Activated T-cell treated with anti-CD3 and anti-CD28 coated beads, Interleukin-2, amount 50 U/mL, for 4 hours (primary cell): ENCODE results near the gene MYRIP. TPM values are rescaled to one million over a fixed set of nuclear protein-coding genes. Genes with fewer than 3 reads are reported as not detected.
"Not testable (repeated sequence)": the region's sequence is repeated elsewhere in the genome, so short reads cannot be mapped to it uniquely, and the experiment has no call there.

ENCODE experiments used
- ATAC-seq, 2 donors: fragments of 200-7000 bp; cut with Tn5 transposase; one replicate each; pipeline ENCODE4 v1.10.0; 2021
- DNase-seq: peaks from one replicate; pipeline ENCODE4 v3.0.0-alpha.2; 2020
- H3K27me3 Mint-ChIP-seq: one replicate; pipeline ENCODE4 v1.8.0; 2021; ENCODE audit warnings: low read depth, mixed read lengths
- H3K36me3 Mint-ChIP-seq: one replicate; pipeline ENCODE4 v1.8.0; 2022; ENCODE audit warnings: mixed read lengths; ENCODE audit not compliant: insufficient read depth
- H3K4me1 Mint-ChIP-seq: one replicate; pipeline ENCODE4 v1.8.0; 2021; ENCODE audit warnings: low read depth, mixed read lengths
- H3K4me3 Mint-ChIP-seq: one replicate; pipeline ENCODE4 v1.8.0; 2021; ENCODE audit warnings: mild to moderate bottlenecking, moderate library complexity, mixed read lengths
- H3K9me3 Mint-ChIP-seq: one replicate; pipeline ENCODE4 v1.8.0; 2021; ENCODE audit warnings: mixed read lengths
- total RNA-seq, 3 donors: library from RNA; stranded (reverse); gene quantifications; one replicate each; pipeline ENCODE4 v1.2.1, GENCODE V29; 2021

MYRIP gene
- total RNA-seq, 3 donors from 2014 or later: not detected

DNA sequence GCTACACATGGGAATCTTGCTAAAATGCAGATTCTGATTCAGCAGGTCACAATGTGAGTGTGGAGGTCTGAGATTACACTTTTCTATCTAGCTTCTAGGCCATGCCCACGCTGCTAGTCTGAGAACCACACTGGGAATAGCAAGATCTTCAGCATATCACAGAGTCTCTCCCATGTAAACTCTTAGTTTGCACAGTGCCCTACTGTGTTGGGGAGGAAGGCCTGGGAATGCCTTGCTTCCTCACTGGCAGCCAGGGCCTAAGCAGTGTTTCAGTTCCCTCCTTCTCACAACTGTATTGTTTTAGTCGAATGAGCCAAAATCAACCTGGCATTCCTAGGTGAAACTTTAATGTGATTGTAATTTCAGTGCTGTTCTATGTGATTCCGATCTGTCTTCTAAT is 320.1 kb downstream of the MYRIP start:
- peaks cover 8% of the 10 kb centered on the region for H3K9me3 Mint-ChIP-seq
- DNase-seq: no peak
- ATAC-seq: no peak
- H3K4me3 Mint-ChIP-seq: no peak overlapping the region
- H3K36me3 Mint-ChIP-seq: no peaks in the 10 kb centered on the region
- H3K4me1 Mint-ChIP-seq: no peaks in the 10 kb centered on the region
- peaks cover 6% of the 10 kb centered on the region for H3K27me3 Mint-ChIP-seq

DNA sequence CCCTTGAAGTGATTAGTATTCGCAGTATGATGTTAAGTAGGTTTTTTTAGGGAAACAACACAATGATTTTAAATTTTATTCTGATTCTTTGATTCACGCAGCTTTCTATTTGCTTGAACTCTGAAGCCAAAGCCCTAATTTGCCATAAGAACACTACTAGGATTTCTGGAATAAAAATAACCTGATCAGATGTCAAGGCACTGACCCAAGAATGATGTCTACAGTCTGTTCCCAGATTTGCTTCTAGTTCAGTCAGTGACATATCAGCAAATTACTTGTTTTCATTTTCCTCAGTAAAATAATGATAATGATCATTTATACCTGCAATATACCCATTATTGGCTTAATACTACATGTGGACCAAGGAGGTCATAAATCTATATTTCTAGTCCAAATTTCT is 320.6 kb downstream of the MYRIP start:
- DNase-seq (no peak), ATAC-seq (no peak)
- H3K9me3 Mint-ChIP-seq: peaks cover 8% of the 10 kb centered on the region
- no peak overlapping the region for H3K4me3 Mint-ChIP-seq
- H3K36me3 Mint-ChIP-seq: no peaks in the 10 kb centered on the region
- no peaks in the 10 kb centered on the region for H3K4me1 Mint-ChIP-seq
- H3K27me3 Mint-ChIP-seq: peaks cover 6% of the 10 kb centered on the region

DNA sequence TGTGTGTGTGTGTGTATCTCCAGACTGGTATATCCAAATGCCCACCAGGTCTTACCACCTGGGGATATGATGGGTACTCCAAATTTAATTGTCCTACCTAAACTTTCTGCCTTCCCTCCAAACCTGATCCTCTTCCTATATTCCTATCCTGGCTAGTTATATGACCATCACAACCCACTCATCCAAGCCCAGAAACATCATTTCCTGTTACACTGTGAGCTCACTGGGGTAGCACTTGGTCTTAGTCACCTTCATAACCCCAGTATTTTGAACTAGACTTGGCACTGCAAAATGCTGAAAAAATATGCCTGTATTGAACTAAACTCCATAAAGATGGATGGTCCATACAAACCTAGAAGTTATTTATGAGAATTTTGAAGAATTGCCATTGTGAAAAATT is 321.3 kb downstream of the MYRIP start:
- no peaks in the 10 kb centered on the region for H3K4me1 Mint-ChIP-seq
- ATAC-seq (no peak), DNase-seq (no peak)
- H3K27me3 Mint-ChIP-seq: peaks cover 8% of the 10 kb centered on the region
- H3K9me3 Mint-ChIP-seq: peaks cover 8% of the 10 kb centered on the region
- H3K36me3 Mint-ChIP-seq: no peaks in the 10 kb centered on the region
- H3K4me3 Mint-ChIP-seq: no peak overlapping the region

DNA sequence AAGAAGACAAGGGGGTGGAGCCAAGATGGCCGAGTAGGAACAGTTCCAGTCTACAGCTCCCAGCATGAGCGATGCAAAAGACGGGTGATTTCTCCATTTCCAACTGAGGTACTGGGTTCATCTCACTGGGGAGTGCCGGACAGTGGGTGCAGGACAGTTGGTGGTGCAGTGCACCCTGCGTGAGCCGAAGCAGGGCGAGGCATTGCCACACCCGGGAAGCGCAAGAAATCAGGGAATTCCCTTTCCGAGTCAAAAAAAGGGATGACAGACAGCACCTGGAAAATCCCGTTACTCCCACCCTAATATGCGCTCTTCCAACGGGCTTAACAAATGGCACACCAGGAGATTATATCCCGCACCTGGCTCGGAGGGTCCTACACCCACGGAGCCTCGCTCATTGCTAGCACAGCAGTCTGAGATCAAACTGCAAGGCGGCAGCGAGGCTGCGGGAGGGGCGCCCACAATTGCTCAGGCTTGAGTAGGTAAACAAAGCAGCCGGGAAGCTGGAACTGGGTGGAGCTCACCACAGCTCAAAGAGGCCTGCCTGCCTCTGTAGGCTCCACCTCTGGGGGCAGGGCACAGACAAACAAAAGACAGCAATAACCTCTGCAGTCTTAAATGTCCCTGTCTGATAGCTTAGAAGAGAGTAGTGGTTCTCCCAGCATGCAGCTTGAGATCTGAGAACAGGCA is 324.6 kb downstream of the MYRIP start:
- not testable (repeated sequence) for H3K36me3 Mint-ChIP-seq, H3K4me1 Mint-ChIP-seq, H3K27me3 Mint-ChIP-seq, DNase-seq, ATAC-seq, H3K4me3 Mint-ChIP-seq, H3K9me3 Mint-ChIP-seq

DNA sequence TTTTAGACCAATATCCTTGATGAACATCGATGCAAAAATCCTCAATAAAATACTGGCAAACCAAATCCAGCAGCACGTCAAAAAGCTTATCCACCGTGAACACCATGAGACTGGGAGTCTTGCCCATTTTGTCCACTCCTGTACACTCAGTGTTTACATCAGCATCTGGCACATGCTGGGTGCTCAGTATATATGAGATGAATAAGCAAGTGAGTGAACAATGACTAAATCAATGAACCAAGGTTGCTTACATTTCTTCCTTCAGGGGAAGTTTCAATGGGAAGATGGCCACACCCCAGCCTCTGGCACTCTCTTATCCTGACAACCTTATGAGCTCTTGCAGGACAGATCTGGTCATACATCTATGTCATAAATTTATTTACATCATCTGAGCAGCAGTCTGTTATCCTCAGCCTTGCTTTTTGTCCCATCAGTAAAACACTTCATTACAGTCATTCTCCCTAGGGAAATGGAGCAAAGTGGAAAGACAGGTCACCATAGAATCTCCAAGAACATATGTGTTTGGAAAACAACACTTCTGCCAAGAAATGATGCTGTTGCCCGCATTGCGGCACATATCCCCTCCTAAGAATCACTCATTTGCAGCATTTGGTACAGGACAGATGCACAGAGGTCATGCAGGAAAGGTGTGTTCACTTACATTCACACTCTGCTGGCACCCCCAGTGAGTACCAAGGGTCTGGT is 328.3 kb downstream of the MYRIP start:
- DNase-seq: no peak
- no peak for ATAC-seq
- no peaks in the 10 kb centered on the region for H3K36me3 Mint-ChIP-seq
- no peak overlapping the region for H3K4me3 Mint-ChIP-seq
- H3K27me3 Mint-ChIP-seq: peaks cover 5% of the 10 kb centered on the region
- H3K4me1 Mint-ChIP-seq: no peaks in the 10 kb centered on the region
- H3K9me3 Mint-ChIP-seq: peaks cover 13% of the 10 kb centered on the region

DNA sequence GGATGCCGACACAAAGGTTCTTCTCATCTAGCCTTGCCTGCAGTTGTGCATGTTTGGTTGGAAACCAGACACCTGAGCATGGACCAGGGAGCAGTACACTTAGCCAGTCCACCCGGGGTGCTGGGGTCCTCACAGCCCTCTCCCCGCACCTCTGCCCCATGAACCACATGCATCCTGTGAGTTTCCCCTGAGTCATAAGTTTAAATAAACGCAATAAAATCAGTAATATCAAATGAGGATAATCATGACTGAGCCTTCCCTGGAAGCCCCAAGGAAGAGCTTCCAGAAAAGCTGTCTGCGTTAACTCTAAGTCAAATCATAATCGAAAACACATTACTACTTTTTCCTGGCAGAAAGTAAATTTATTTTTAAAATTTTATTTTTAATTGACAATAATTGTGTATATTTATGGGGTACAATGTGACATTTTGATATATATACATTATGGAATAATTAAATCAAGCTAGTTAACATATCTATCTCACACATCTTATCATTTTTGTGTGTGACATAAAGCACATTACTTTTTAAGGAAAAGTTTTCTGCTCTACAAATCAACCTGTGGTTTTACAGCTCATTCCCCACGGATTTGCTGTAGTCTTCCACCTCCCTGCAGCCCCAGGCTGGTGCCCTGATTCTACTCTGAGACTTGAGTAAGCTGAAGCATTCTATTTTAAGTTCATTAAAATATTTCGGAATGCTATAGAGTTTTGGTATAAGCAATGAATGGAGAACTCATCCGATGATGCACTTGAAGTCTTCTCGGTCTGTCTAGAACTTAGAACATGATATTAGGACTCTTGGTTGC is 334.1 kb downstream of the MYRIP start:
- peaks cover 5% of the 10 kb centered on the region for H3K9me3 Mint-ChIP-seq
- H3K4me3 Mint-ChIP-seq: no peak overlapping the region
- no peaks in the 10 kb centered on the region for H3K36me3 Mint-ChIP-seq
- ATAC-seq (no peak), DNase-seq (no peak)
- H3K4me1 Mint-ChIP-seq: no peaks in the 10 kb centered on the region
- H3K27me3 Mint-ChIP-seq: peaks cover 7% of the 10 kb centered on the region

DNA sequence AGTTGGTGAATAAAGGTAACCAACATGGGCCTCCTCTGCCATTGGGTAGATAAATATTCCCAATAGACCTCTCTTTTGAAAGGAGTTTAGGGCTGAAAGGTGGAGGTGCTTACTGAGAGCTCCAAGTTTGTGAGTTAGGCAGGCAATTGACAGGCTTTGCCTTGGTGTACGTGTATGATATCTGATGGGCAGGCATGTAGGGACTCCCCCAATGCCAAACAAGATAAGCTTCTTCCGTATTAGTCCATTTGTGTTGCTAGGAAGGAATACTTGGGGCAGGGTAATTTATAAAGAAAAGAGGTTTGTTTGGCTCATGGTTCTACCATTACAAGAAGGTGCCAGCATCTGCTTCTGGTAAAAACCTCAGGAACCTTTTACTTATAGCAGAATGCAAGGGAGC is 339.4 kb downstream of the MYRIP start:
- DNase-seq: no peak
- Mint-ChIP-seq H3K36me3 (no peaks in the 10 kb centered on the region), H3K27me3 (peaks cover 5% of the 10 kb centered on the region), H3K4me1 (no peaks in the 10 kb centered on the region), H3K9me3 (no peaks in the 10 kb centered on the region), H3K4me3 (no peak overlapping the region)
- ATAC-seq: no peak

DNA sequence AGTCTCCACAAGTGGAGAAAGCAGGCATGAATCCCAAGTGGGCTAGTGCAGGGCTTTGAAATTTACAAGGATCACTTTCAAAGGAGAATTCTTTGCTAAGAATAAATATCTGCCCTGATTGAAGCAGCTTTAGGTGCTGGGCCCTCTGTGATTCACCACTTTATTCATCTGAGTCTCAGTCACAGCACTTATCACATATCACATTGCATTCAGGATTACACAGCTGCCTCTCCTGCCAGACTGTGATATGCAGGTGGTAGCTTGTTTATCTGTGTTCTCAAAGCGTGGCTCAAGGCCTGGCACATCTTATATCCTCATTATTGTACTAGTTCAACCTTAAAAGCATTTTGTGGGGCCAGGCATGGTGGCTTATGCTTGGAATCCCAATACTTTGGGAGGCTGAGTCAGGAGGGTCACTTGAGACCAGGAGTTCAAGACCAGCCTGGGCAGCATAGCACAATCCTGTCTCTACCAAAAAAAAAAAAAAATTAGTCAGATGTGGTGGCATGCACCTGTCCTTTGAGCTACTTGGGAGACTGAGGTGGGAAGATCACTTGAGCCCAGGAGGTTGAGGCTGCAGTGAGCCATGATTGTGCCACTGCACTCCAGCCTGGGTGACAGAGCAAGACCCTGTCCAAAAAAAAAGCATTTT is 343.2 kb downstream of the MYRIP start:
- no peak overlapping the region for H3K4me3 Mint-ChIP-seq
- no peaks in the 10 kb centered on the region for H3K9me3 Mint-ChIP-seq
- DNase-seq (no peak), ATAC-seq (no peak)
- H3K4me1 Mint-ChIP-seq: no peaks in the 10 kb centered on the region
- H3K36me3 Mint-ChIP-seq: no peaks in the 10 kb centered on the region
- H3K27me3 Mint-ChIP-seq: peaks cover 1% of the 10 kb centered on the region

DNA sequence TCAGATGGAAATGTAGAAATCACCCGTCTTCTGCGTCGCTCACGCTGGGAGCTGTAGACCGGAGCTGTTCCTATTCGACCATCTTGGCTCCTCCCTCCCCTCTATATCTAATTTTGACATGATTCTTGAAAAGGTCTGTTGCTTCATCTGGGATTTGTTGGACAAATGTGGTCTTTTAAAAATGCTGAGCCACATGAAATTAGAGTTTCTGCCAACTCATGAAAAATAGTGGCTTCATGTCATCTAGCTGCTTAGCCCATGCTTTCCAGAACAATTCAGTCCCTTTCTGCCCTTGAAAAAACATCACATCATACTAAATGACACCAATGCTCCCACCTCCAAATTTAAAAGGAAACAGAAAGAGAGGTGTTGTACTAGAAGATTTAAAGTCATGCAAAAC is 351.5 kb downstream of the MYRIP start:
- no peak for ATAC-seq
- Mint-ChIP-seq H3K9me3 (peaks cover 5% of the 10 kb centered on the region), H3K36me3 (no peaks in the 10 kb centered on the region)

DNA sequence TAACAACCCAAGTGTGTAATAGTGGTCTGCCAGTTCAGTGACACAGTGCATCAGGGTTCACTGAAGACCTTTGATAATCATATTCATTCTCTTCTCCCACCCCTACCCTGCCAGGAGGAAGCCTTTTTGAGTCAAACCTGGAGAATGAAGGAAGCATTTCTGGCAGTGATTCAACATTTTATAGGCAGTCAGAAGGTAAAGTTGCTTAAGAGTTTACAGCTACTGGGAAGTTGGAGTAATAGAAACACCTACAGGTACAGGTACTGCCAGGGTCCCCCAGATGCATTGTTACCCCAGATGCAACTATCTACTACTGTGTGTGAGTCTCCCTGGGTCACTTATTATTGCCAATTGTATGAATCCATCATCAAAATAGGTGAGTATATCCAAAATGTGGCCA is 353.2 kb downstream of the MYRIP start:
- Mint-ChIP-seq H3K9me3 (peaks cover 5% of the 10 kb centered on the region), H3K4me1 (no peaks in the 10 kb centered on the region), H3K4me3 (no peak overlapping the region), H3K36me3 (no peaks in the 10 kb centered on the region), H3K27me3 (peaks cover 7% of the 10 kb centered on the region)
- ATAC-seq (no peak), DNase-seq (no peak)

More for the DNA sequence above, 351.5 kb downstream of the MYRIP start:
- peaks cover 7% of the 10 kb centered on the region for H3K27me3 Mint-ChIP-seq
- H3K4me1 Mint-ChIP-seq: no peaks in the 10 kb centered on the region
- H3K4me3 Mint-ChIP-seq: no peak overlapping the region
- no peak for DNase-seq

DNA sequence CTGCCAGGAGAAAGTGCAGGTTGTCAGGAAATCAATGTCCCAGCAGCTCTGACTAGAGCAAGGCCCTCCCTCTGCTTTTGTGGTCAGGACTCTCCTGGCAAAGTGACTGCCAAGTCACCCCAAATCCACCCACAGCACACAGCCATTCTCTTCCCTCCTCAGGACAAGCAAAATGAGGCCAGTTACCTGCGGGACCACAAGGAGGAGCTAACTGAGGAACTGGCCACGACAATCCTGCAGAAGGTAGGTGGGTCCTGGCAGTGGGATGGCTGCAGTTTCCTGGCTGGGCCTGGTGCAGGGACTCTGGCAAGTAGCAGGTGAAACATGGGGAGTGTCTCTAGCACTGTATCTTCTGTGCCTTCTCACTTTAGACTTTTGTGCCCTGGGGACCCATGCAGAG is 357.6 kb downstream of the MYRIP start:
- no peaks in the 10 kb centered on the region for H3K9me3 Mint-ChIP-seq
- no peak for DNase-seq
- ATAC-seq: no peak
- no peaks in the 10 kb centered on the region for H3K4me1 Mint-ChIP-seq
- H3K36me3 Mint-ChIP-seq: no peaks in the 10 kb centered on the region
- no peak overlapping the region for H3K4me3 Mint-ChIP-seq
- H3K27me3 Mint-ChIP-seq: peaks cover 7% of the 10 kb centered on the region

DNA sequence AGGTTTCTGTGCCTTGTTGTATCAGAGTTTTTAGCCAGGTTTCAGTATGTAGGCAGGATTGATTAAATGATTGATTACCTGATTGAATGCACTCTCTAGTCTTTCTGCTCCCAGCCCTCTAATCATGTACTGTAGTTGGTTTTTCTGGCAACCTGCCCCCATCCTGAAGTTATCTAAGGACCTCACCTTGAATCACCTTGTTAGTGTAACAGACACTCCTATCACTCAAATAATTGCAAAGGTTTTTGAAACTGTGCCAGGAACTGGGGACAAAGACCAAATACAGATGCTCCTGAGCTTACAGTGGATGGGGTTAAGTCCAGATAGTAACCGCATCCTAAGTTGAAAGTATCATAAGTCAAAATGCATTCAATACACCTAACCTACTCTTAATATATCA is 358.5 kb downstream of the MYRIP start:
- H3K36me3 Mint-ChIP-seq: no peaks in the 10 kb centered on the region
- H3K4me1 Mint-ChIP-seq: no peaks in the 10 kb centered on the region
- H3K4me3 Mint-ChIP-seq: no peak overlapping the region
- ATAC-seq (no peak), DNase-seq (no peak)
- peaks cover 7% of the 10 kb centered on the region for H3K27me3 Mint-ChIP-seq
- no peaks in the 10 kb centered on the region for H3K9me3 Mint-ChIP-seq

DNA sequence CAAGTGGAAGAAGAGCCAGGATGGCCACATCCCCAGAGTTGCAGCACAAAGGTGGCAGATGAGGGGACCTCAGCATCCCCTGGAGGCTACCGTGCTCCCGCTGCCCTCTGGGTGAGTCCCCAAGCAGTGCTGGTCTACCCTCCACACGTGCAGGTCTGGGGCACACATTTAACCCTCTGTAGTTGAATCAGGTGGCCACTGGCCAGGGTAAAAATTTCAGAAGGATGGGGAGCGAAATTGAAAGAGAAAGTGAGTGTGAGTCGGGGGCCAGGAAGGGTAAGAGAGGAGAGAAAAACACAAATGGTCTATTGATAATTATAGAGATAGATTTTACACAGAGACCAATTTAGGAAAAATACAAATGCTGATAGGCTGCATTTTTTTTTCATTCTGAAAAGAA is 360.6 kb downstream of the MYRIP start:
- H3K4me3 Mint-ChIP-seq: no peak overlapping the region
- no peaks in the 10 kb centered on the region for H3K36me3 Mint-ChIP-seq
- ATAC-seq (no peak), DNase-seq (no peak)
- no peaks in the 10 kb centered on the region for H3K9me3 Mint-ChIP-seq
- peaks cover 3% of the 10 kb centered on the region for H3K27me3 Mint-ChIP-seq
- H3K4me1 Mint-ChIP-seq: no peaks in the 10 kb centered on the region

DNA sequence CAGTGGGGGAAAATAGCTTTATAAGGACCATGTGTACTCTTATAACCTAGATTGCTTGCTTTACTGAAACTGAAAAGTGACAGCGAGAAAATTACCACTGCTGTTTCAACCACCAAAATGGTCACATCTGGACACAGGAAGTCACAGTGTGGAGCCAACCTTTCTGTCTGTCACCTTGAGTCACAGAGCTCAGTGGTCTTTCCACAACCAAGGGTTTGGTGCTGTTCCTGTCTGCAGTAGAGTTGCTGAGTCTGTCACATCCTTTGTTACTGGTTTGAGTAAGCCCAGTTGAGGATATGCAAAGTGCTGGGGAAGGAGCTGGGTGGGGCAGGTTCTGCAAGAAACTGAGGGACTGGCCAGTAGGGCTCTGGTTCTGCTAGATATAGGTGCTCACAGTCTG is 361.0 kb downstream of the MYRIP start:
- no peak overlapping the region for H3K4me3 Mint-ChIP-seq

More for the DNA sequence above, 361.0 kb downstream of the MYRIP start:
- no peaks in the 10 kb centered on the region for H3K4me1 Mint-ChIP-seq
- H3K9me3 Mint-ChIP-seq: no peaks in the 10 kb centered on the region
- no peak for DNase-seq
- H3K36me3 Mint-ChIP-seq: no peaks in the 10 kb centered on the region
- peaks cover 3% of the 10 kb centered on the region for H3K27me3 Mint-ChIP-seq
- no peak for ATAC-seq
